Measurements from ENCODE around the gene TTC31.
A peak's percentile ranks its signal among the peaks of the same experiment; 100 is the strongest.
"Not testable (repeated sequence)": the region's sequence is repeated elsewhere in the genome, so short reads cannot be mapped to it uniquely, and the experiment has no call there.

Gene TTC31

GRCh38 chr2:74474899-74475298, 8.0 kb upstream of the TTC31 start:
- H3K27me3 ChIP-seq (replicated peaks; ENCODE audit: insufficient read depth, low read length), result no peaks in the 10 kb centered on the region
- no peaks in the 10 kb centered on the region; the same call in 1 of the 2 replicates for H3K36me3 ChIP-seq (replicated peaks; ENCODE audit: insufficient read depth, low read length)
- no peak overlapping the region for H3K4me2 ChIP-seq (ENCODE audit: low read depth, low read length)
- TF ChIP-seq CTCF (IDR thresholded peaks at IDR 0.05; ENCODE audit: low read length) (peak; percentile 21), EZH2 (optimal IDR thresholded peaks at IDR 0.05; ENCODE audit: low read depth, low read length) (no peak)
- H3K79me2 ChIP-seq (ENCODE audit: low read length), result peaks cover 6% of the 10 kb centered on the region
- H3K9me3 ChIP-seq (replicated peaks; ENCODE audit: insufficient read depth, low read length), result no peaks in the 10 kb centered on the region
- H3K9ac ChIP-seq (ENCODE audit: low read length), result no peak overlapping the region
- H4K20me1 ChIP-seq (ENCODE audit: insufficient read depth, low read length), result no peaks in the 10 kb centered on the region
- H3K4me1 ChIP-seq (ENCODE audit: low read length), result peaks cover 5% of the 10 kb centered on the region; the same call in 1 of the 2 replicates
- H3F3A ChIP-seq (ENCODE audit: insufficient read depth, low read length), result peaks cover 34% of the 10 kb centered on the region
- H2AFZ ChIP-seq (ENCODE audit: low read length), result no peak overlapping the region
- no peak for DNase-seq
- H3K4me3 ChIP-seq (ENCODE audit: low read length), result no peak overlapping the region
- H3K27ac ChIP-seq (ENCODE audit: low read length), result no peak overlapping the region
- no peaks in the 10 kb centered on the region for H3K9me2 ChIP-seq (replicated peaks; ENCODE audit: insufficient read depth, low read length)

DNA sequence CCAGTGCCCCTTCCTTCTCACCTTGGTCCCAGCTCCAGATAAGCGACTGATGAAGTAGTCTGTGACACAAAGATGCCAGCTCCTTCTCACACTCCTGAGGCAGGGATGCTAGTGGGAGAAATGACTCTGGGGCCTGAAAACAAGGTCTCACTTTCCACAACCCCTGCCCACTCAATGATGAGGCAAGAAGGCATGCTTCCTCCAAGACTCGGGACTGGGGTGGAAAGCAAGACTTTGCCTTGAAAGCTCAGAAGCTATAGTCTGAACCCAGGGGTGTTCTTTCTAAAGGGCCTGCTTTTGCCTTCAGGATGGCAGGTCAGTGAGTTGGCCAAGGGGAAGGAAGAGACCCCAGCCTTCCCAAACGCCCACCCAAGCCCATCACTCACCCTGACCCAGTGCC, 1.4 kb upstream of the TTC31 start:
- DNase-seq, result no peak
- Histone ChIP-seq H3K4me3 (ENCODE audit: low read length) (peak overlapping the region; percentile 99), H3K27ac (ENCODE audit: low read length) (no peak overlapping the region), H3F3A (ENCODE audit: insufficient read depth, low read length) (peaks cover 4% of the 10 kb centered on the region; the same call in 1 of the 2 replicates), H3K9ac (ENCODE audit: low read length) (peak overlapping the region; percentile 92), H3K36me3 (replicated peaks; ENCODE audit: insufficient read depth, low read length) (no peaks in the 10 kb centered on the region), H4K20me1 (ENCODE audit: insufficient read depth, low read length) (no peaks in the 10 kb centered on the region), H2AFZ (ENCODE audit: low read length) (no peak overlapping the region), H3K79me2 (ENCODE audit: low read length) (peaks cover 33% of the 10 kb centered on the region), H3K9me2 (replicated peaks; ENCODE audit: insufficient read depth, low read length) (no peaks in the 10 kb centered on the region), H3K4me1 (ENCODE audit: low read length) (peaks cover 8% of the 10 kb centered on the region), H3K27me3 (replicated peaks; ENCODE audit: insufficient read depth, low read length) (no peaks in the 10 kb centered on the region), H3K9me3 (replicated peaks; ENCODE audit: insufficient read depth, low read length) (no peaks in the 10 kb centered on the region), H3K4me2 (ENCODE audit: low read depth, low read length) (peak overlapping the region; percentile 98)
- TF ChIP-seq CTCF (IDR thresholded peaks at IDR 0.05; ENCODE audit: low read length) (no peak), EZH2 (optimal IDR thresholded peaks at IDR 0.05; ENCODE audit: low read depth, low read length) (no peak), EZH2phosphoT487 (IDR thresholded peaks at IDR 0.05; ENCODE audit: low read length) (no peak)

GRCh38 chr2:74481961-74482800, 700 bp upstream of the TTC31 start:
- peak; percentile 57 for DNase-seq
- no peaks in the 10 kb centered on the region for H3K9me3 ChIP-seq (replicated peaks; ENCODE audit: insufficient read depth, low read length)
- TF ChIP-seq CTCF (IDR thresholded peaks at IDR 0.05; ENCODE audit: low read length) (no peak), EZH2 (optimal IDR thresholded peaks at IDR 0.05; ENCODE audit: low read depth, low read length) (no peak), EZH2phosphoT487 (IDR thresholded peaks at IDR 0.05; ENCODE audit: low read length) (no peak)
- H3K27me3 ChIP-seq (replicated peaks; ENCODE audit: insufficient read depth, low read length), result no peaks in the 10 kb centered on the region
- H3K79me2 ChIP-seq (ENCODE audit: low read length), result peaks cover 33% of the 10 kb centered on the region
- H2AFZ ChIP-seq (ENCODE audit: low read length), result peak overlapping the region; percentile 99
- H3K9me2 ChIP-seq (replicated peaks; ENCODE audit: insufficient read depth, low read length), result no peaks in the 10 kb centered on the region
- H3F3A ChIP-seq (ENCODE audit: insufficient read depth, low read length), result peaks cover 4% of the 10 kb centered on the region; the same call in 1 of the 2 replicates
- peak overlapping the region; percentile 98 for H3K4me2 ChIP-seq (ENCODE audit: low read depth, low read length)
- no peaks in the 10 kb centered on the region for H3K36me3 ChIP-seq (replicated peaks; ENCODE audit: insufficient read depth, low read length)
- peak overlapping the region; percentile 99 for H3K4me3 ChIP-seq (ENCODE audit: low read length)
- peak overlapping the region; percentile 92 for H3K9ac ChIP-seq (ENCODE audit: low read length)
- no peaks in the 10 kb centered on the region for H4K20me1 ChIP-seq (ENCODE audit: insufficient read depth, low read length)
- H3K4me1 ChIP-seq (ENCODE audit: low read length), result peaks cover 8% of the 10 kb centered on the region
- H3K27ac ChIP-seq (ENCODE audit: low read length), result peak overlapping the region; percentile 77; the same call in 1 of the 2 replicates

GRCh38 chr2:74483675-74484164, 839 bp downstream of the TTC31 start:
- DNase-seq; H3F3A ChIP-seq (ENCODE audit: insufficient read depth, low read length); H3K9me2 ChIP-seq (replicated peaks; ENCODE audit: insufficient read depth, low read length); H3K27ac ChIP-seq (ENCODE audit: low read length); H4K20me1 ChIP-seq (ENCODE audit: insufficient read depth, low read length); H3K27me3 ChIP-seq (replicated peaks; ENCODE audit: insufficient read depth, low read length); H3K4me1 ChIP-seq (ENCODE audit: low read length); H3K9me3 ChIP-seq (replicated peaks; ENCODE audit: insufficient read depth, low read length); H3K36me3 ChIP-seq (replicated peaks; ENCODE audit: insufficient read depth, low read length): not testable (repeated sequence)
- H3K4me3 ChIP-seq (ENCODE audit: low read length), result peak overlapping the region; percentile 99
- H2AFZ ChIP-seq (ENCODE audit: low read length), result peak overlapping the region; percentile 99
- H3K4me2 ChIP-seq (ENCODE audit: low read depth, low read length), result peak overlapping the region; percentile 98
- peaks cover 33% of the 10 kb centered on the region for H3K79me2 ChIP-seq (ENCODE audit: low read length)
- peak overlapping the region; percentile 92 for H3K9ac ChIP-seq (ENCODE audit: low read length)

All from MM.1S (cell line).